IMR-90 (cell line): ENCODE measurements around the gene CADM1. TPM values are rescaled to one million over a fixed set of nuclear protein-coding genes. Genes with fewer than 3 reads are reported as not detected.

Experiments
- ATAC-seq: fragments of 200-7000 bp; cut with Tn5 transposase; 2 replicates; pipeline ENCODE4 v1.9.1; 2020; ENCODE audit warnings: low read depth, mild to moderate bottlenecking, moderate library complexity
- BruUV-seq: library from RNA; stranded (reverse); fragments of 400-500 nt; replicated peaks from 2 replicates; lab custom pipeline; 2021; lab: Mats Ljungman, UMichigan
- CTCF ChIA-PET: fragments of 300-600 bp; formaldehyde crosslinking; extraction: SDS; loops from one replicate; lab custom pipeline; 2021; ENCODE audit warnings: antibody characterized with exemption; lab: Yijun Ruan, JAX
- POLR2A ChIA-PET: fragments of 300-600 bp; sonication (Branson Sonifier 250); formaldehyde crosslinking; loops from one replicate; lab custom pipeline; 2022; ENCODE audit warnings: antibody characterized with exemption; ENCODE audit not compliant: unreplicated experiment; lab: Charles Lee
- DNase-seq: peaks from one replicate; pipeline ENCODE4 v3.0.0; 2013
- H2AFZ ChIP-seq: replicated peaks from 2 replicates; pipeline ENCODE3; 2013; ENCODE audit warnings: low read length, mild to moderate bottlenecking; ENCODE audit not compliant: poor library complexity
- H2AK5ac ChIP-seq: 2 replicates; pipeline ENCODE4 v1.6.1; 2013; ENCODE audit warnings: low read depth, low read length, inconsistent platforms
- H2AK9ac ChIP-seq: replicated peaks from 2 replicates; pipeline ENCODE3; 2013; ENCODE audit warnings: mild to moderate bottlenecking, low read depth, low read length, moderate library complexity; ENCODE audit not compliant: poor library complexity
- H2BK120ac ChIP-seq: 2 replicates; pipeline ENCODE4 v1.6.1; 2013; ENCODE audit warnings: low read depth, low read length, inconsistent platforms
- H2BK15ac ChIP-seq: 3 replicates; pipeline ENCODE4 v1.6.1; 2013; ENCODE audit warnings: low read depth, low read length, inconsistent platforms
- H2BK20ac ChIP-seq: 2 replicates; pipeline ENCODE4 v1.6.1; 2013; ENCODE audit warnings: low read depth, mild to moderate bottlenecking, inconsistent platforms, low read length, moderate library complexity
- H2BK5ac ChIP-seq: 2 replicates; pipeline ENCODE4 v1.6.1; 2013; ENCODE audit warnings: mild to moderate bottlenecking, low read depth, low read length, inconsistent platforms; ENCODE audit not compliant: poor library complexity, severe bottlenecking
- H3K14ac ChIP-seq: replicated peaks from 2 replicates; pipeline ENCODE4 v1.6.1; 2013; ENCODE audit warnings: low read depth, low read length, inconsistent platforms
- H3K18ac ChIP-seq: 2 replicates; pipeline ENCODE4 v1.6.1; 2013; ENCODE audit warnings: low read depth, low read length, control low read depth
- H3K23ac ChIP-seq: 2 replicates; pipeline ENCODE4 v1.6.1; 2013; ENCODE audit warnings: low read depth, low read length, inconsistent platforms
- H3K27ac ChIP-seq: 2 replicates; pipeline ENCODE4 v1.5.1; 2013; ENCODE audit warnings: mild to moderate bottlenecking, control low read depth, low read length; ENCODE audit not compliant: insufficient read depth
- H3K27me3 ChIP-seq: 2 replicates; pipeline ENCODE4 v1.6.1; 2013; ENCODE audit warnings: low read length; ENCODE audit not compliant: control insufficient read depth, insufficient read depth
- H3K36me3 ChIP-seq: 2 replicates; pipeline ENCODE4 v1.6.1; 2013; ENCODE audit warnings: low read length, mixed read lengths; ENCODE audit not compliant: control insufficient read depth, insufficient read depth
- H3K4ac ChIP-seq: 2 replicates; pipeline ENCODE4 v1.6.1; 2013; ENCODE audit warnings: low read depth, low read length, inconsistent platforms
- H3K4me1 ChIP-seq: 2 replicates; pipeline ENCODE4 v1.6.1; 2013; ENCODE audit warnings: low read length, mixed read lengths; ENCODE audit not compliant: control insufficient read depth, insufficient read depth
- H3K4me2 ChIP-seq: 2 replicates; pipeline ENCODE4 v1.6.1; 2013; ENCODE audit warnings: low read depth, mild to moderate bottlenecking, control low read depth, low read length, moderate library complexity
- H3K4me3 ChIP-seq: 2 replicates; pipeline ENCODE4 v1.5.1; 2013; ENCODE audit warnings: low read depth, mild to moderate bottlenecking, control low read depth, low read length, moderate library complexity; ENCODE audit not compliant: insufficient read depth
- H3K56ac ChIP-seq: 2 replicates; pipeline ENCODE4 v1.6.1; 2013; ENCODE audit warnings: low read length, inconsistent platforms; ENCODE audit not compliant: insufficient read depth; ENCODE audit errors: extremely low read depth
- H3K79me1 ChIP-seq, 2 experiments: 2 replicates each; pipeline ENCODE4 v1.6.1; 2013; ENCODE audit warnings: low read length in 2 of 2, inconsistent platforms in 1 of 2, low read depth in 1 of 2
- H3K9ac ChIP-seq: 2 replicates; pipeline ENCODE4 v1.6.1; 2013; ENCODE audit warnings: low read depth, low read length, control low read depth
- H3K9me1 ChIP-seq: 2 replicates; pipeline ENCODE4 v1.6.1; 2013; ENCODE audit warnings: low read length, inconsistent platforms; ENCODE audit not compliant: insufficient read depth
- H3K9me3 ChIP-seq: 2 replicates; pipeline ENCODE4 v1.6.1; 2013; ENCODE audit warnings: low read length; ENCODE audit not compliant: control insufficient read depth, insufficient read depth
- H4K20me1 ChIP-seq: 2 replicates; pipeline ENCODE4 v1.6.1; 2013; ENCODE audit warnings: low read length, inconsistent platforms; ENCODE audit not compliant: insufficient read depth
- H4K5ac ChIP-seq: 2 replicates; pipeline ENCODE4 v1.6.1; 2013; ENCODE audit warnings: mild to moderate bottlenecking, low read depth, low read length, control low read depth
- H4K8ac ChIP-seq, 2 experiments: 2 replicates each; pipeline ENCODE4 v1.6.1; 2013; ENCODE audit warnings: low read depth in 2 of 2, low read length in 2 of 2, control low read depth in 1 of 2, inconsistent platforms in 1 of 2
- H4K91ac ChIP-seq: 2 replicates; pipeline ENCODE4 v1.6.1; 2013; ENCODE audit warnings: low read depth, low read length, inconsistent platforms; ENCODE audit not compliant: insufficient read depth
- BHLHE40 ChIP-seq: fragments of 150-350 bp; IDR thresholded peaks from 2 replicates; pipeline ENCODE4 v1.6.1; 2016; ENCODE audit warnings: mild to moderate bottlenecking, low read depth, low read length
- CEBPB ChIP-seq: IDR thresholded peaks from 2 replicates; pipeline ENCODE4 v1.6.1; 2012; ENCODE audit warnings: low read depth, low read length, improper control_type of control experiment
- CHD1 ChIP-seq: IDR thresholded peaks from 2 replicates; pipeline ENCODE4 v1.6.1; 2012; ENCODE audit warnings: low read depth, low read length, improper control_type of control experiment
- FOS ChIP-seq: fragments of 150-350 bp; IDR thresholded peaks from 2 replicates; pipeline ENCODE4 v1.6.1; 2016; ENCODE audit warnings: low read depth, low read length
- MAFK ChIP-seq: IDR thresholded peaks from 2 replicates; pipeline ENCODE4 v1.6.1; 2012; ENCODE audit warnings: low read depth, low read length, improper control_type of control experiment
- MAZ ChIP-seq: IDR thresholded peaks from 2 replicates; pipeline ENCODE4 v1.6.1; 2012; ENCODE audit warnings: low read depth, mild to moderate bottlenecking, low read length, improper control_type of control experiment, moderate library complexity, borderline replicate concordance
- POLR2A ChIP-seq: IDR thresholded peaks from 2 replicates; pipeline ENCODE4 v1.6.1; 2012; ENCODE audit warnings: mild to moderate bottlenecking, low read depth, low read length
- RAD21 ChIP-seq: IDR thresholded peaks from 2 replicates; pipeline ENCODE4 v1.6.1; 2012; ENCODE audit warnings: low read length, improper control_type of control experiment
- RCOR1 ChIP-seq: IDR thresholded peaks from 2 replicates; pipeline ENCODE4 v1.6.1; 2012; ENCODE audit warnings: mild to moderate bottlenecking, low read length, improper control_type of control experiment; ENCODE audit not compliant: insufficient replicate concordance
- RFX5 ChIP-seq: IDR thresholded peaks from 2 replicates; pipeline ENCODE4 v1.8.0; 2012; ENCODE audit warnings: low read depth, mild to moderate bottlenecking, low read length, moderate library complexity
- SMC3 ChIP-seq: fragments of 150-350 bp; IDR thresholded peaks from 2 replicates; pipeline ENCODE4 v1.6.1; 2016; ENCODE audit warnings: low read depth, mild to moderate bottlenecking, antibody characterized with exemption, low read length, moderate library complexity
- WGBS, 2 experiments: methylation state at CpG; one replicate each; pipeline versions ENCODE4 v1.1.5 to v1.1.7; 2013; ENCODE audit warnings: missing lambda C conversion rate in 2 of 2; ENCODE audit not compliant: insufficient read length in 1 of 2; ENCODE audit errors: extremely low coverage in 2 of 2; 5-methylcytosine and 5-hydroxymethylcytosine counted together
- dilution Hi-C: fragments of 300-500 bp; cut with HindIII; formaldehyde crosslinking; loops from one replicate; pipeline ENCODE4 v1.14.3; 2018; ENCODE audit warnings: low sequenced_read_pairs; ENCODE audit not compliant: unreplicated experiment
- in situ Hi-C: fragments of 300-500 bp; cut with MboI; formaldehyde crosslinking; loops from 3 replicates; pipeline ENCODE4 v1.14.3; 2019; ENCODE audit warnings: low sequenced_read_pairs, inconsistent platforms, mixed read lengths
- intact Hi-C: fragments of 100-400 bp; cut with micrococcal nuclease; formaldehyde crosslinking; loops from 2 replicates; pipeline ENCODE4 v1.10.0; 2022
- polyA plus RNA-seq, 3 experiments: library from polyadenylated mRNA; depleted of rRNA; stranded (reverse); fragments of >200 nt; gene quantifications; 2 replicates each; pipeline ENCODE4 v1.2.3, GENCODE V29; 2012; ENCODE audit warnings: low replicate concordance in 1 of 3
- total RNA-seq: library from RNA; depleted of rRNA; stranded (reverse); fragments of >200 nt; gene quantifications from 2 replicates; pipeline ENCODE4 v1.2.3, GENCODE V29; 2012
- TF ChIP-seq, protein P1 (sequence below): fragments of 150-350 bp; IDR thresholded peaks from 2 replicates; pipeline ENCODE4 v1.6.1; 2016; ENCODE audit warnings: low read depth, mild to moderate bottlenecking, low read length, moderate library complexity, borderline replicate concordance
- TF ChIP-seq, protein P2 (sequence below): conservative IDR thresholded peaks from 2 replicates; pipeline ENCODE4 v1.5.1; 2012; ENCODE audit warnings: mild to moderate bottlenecking, low read depth, low read length, improper control_type of control experiment

Gene CADM1
- total and polyA plus RNA-seq, 2 of the 4 experiments (the other 2 are of a cell fraction), result 28.8 to 77.1 TPM

DNA sequence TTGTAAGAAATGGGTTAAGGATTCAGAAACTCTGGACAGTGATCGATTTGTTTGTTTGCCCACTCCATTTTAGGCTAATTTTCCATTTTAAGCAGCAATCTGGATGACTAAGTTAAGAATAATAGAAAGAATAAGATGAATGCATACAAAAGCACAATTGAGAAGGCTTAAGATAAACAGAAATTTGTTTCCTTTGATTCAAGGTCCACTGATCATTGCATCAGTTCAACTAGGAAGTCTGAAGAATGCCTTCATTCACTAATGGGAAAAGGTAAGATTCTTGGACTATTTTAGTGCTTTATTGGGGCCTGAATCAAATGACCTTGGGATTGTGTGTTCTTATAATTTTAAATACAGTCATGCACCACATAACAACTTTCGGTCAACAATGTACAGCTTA lies 140.8 kb downstream of the CADM1 start:
- BruUV-seq, result no TSS peak
- DNase-seq (no peak), ATAC-seq (no peak)
- Histone ChIP-seq H4K91ac (no peak overlapping the region), H2BK120ac (no peak overlapping the region), H3K4me3 (no peak overlapping the region), H3K27me3 (no peaks in the 10 kb centered on the region), H4K5ac (no peak overlapping the region), H2AK5ac (no peak overlapping the region), H2AK9ac (no peak overlapping the region), H3K27ac (no peak overlapping the region), H2AFZ (no peak overlapping the region), H3K18ac (no peak overlapping the region), H4K8ac (no peak overlapping the region), H4K20me1 (no peaks in the 10 kb centered on the region), H3K23ac (no peak overlapping the region), H3K9ac (no peak overlapping the region), H3K4ac (no peak overlapping the region), H3K4me2 (no peak overlapping the region), H2BK20ac (no peak overlapping the region), H3K4me1 (peaks cover 2% of the 10 kb centered on the region), H2BK15ac (no peak overlapping the region), H3K9me3 (no peaks in the 10 kb centered on the region), H3K14ac (no peak overlapping the region), H3K36me3 (no peaks in the 10 kb centered on the region), H3K56ac (no peak overlapping the region), H2BK5ac (no peak overlapping the region), H3K9me1 (peaks cover 2% of the 10 kb centered on the region; the same call in 1 of the 2 replicates), H3K79me1 (0 out of 4 replicates have a peak, but pooled peaks cover 0 to 5% of the 10 kb centered on the region in 2 experiments)
- in situ Hi-C loops (no loop called here), intact Hi-C loops (loop anchor here (5.0 kb wide), 1 partner anchor 34 kb away; no protein-coding TSS in a partner anchor), dilution Hi-C loops (no loop called here)
- no peak for TF ChIP-seq RFX5
- TF ChIP-seq MAFK, result no peak
- no peak for TF ChIP-seq POLR2A
- TF ChIP-seq, protein P1, sequence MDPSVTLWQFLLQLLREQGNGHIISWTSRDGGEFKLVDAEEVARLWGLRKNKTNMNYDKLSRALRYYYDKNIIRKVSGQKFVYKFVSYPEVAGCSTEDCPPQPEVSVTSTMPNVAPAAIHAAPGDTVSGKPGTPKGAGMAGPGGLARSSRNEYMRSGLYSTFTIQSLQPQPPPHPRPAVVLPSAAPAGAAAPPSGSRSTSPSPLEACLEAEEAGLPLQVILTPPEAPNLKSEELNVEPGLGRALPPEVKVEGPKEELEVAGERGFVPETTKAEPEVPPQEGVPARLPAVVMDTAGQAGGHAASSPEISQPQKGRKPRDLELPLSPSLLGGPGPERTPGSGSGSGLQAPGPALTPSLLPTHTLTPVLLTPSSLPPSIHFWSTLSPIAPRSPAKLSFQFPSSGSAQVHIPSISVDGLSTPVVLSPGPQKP, result no peak
- no peak for TF ChIP-seq CHD1
- TF ChIP-seq MAZ, result no peak
- no peak for TF ChIP-seq FOS
- TF ChIP-seq SMC3, result no peak
- TF ChIP-seq BHLHE40, result no peak
- no peak for TF ChIP-seq CEBPB
- no peak for TF ChIP-seq RAD21
- no peak for TF ChIP-seq RCOR1
- TF ChIP-seq, protein P2, sequence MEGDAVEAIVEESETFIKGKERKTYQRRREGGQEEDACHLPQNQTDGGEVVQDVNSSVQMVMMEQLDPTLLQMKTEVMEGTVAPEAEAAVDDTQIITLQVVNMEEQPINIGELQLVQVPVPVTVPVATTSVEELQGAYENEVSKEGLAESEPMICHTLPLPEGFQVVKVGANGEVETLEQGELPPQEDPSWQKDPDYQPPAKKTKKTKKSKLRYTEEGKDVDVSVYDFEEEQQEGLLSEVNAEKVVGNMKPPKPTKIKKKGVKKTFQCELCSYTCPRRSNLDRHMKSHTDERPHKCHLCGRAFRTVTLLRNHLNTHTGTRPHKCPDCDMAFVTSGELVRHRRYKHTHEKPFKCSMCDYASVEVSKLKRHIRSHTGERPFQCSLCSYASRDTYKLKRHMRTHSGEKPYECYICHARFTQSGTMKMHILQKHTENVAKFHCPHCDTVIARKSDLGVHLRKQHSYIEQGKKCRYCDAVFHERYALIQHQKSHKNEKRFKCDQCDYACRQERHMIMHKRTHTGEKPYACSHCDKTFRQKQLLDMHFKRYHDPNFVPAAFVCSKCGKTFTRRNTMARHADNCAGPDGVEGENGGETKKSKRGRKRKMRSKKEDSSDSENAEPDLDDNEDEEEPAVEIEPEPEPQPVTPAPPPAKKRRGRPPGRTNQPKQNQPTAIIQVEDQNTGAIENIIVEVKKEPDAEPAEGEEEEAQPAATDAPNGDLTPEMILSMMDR, result no peak
- whole genome bisulfite sequencing, 2 experiments, result no CpG with 5 or more reads among the region's 2 CpGs
- ChIA-PET CTCF (no interaction called here), POLR2A (no interaction called here)
